Stimulated activated CD8-positive, alpha-beta memory T cell treated with anti-CD3 and anti-CD28 coated beads, Interleukin-15, amount 100 ng/mL, for 4 hours (primary cell): ENCODE results near the gene DNAI1.
A peak's percentile ranks its signal among the peaks of the same experiment; 100 is the strongest.
"Not testable (repeated sequence)": the region's sequence is repeated elsewhere in the genome, so short reads cannot be mapped to it uniquely, and the experiment has no call there.

Experiments
- DNase-seq, 2 donors: peaks; one replicate each; pipeline ENCODE4 v3.0.0-alpha.2; 2020; ENCODE audit warnings: low read depth in 2 of 2

Gene DNAI1

GRCh38 chr9:34458013-34458958 lies at the start of gene DNAI1, which contains the start of gene FAM219A:
Gene DNAI1, plus strand, starts transcription at chr9:34458805. Its CDS starts 201 bp downstream, at chr9:34459006.
Gene FAM219A, minus strand, starts transcription at chr9:34458570. Its CDS starts 307 bp downstream, at chr9:34458263.
- peak; percentile 97 for DNase-seq

- DNase-seq, result no peak
Measured at GRCh38 chr9:34409154-34409553, 49.5 kb upstream of the DNAI1 start.

DNA sequence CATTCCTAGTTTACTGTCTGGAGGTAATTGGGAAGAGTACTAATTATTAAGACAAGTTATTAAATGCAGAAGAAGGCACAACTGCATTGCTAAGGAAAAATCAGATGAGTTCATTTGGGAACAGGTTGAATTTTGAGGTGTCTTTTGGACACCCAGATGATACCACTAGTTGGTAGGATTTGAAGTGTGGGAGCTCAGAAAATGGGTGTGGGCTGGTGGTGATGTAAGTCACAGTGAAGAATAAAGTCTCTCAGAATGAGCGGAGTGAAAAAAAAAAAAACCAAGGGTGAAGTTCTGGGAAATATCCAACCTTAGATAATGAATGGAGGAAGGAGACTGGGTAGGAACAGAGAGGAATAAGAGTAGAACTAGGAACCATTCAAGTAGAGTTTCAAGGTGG lies 46.3 kb upstream of the DNAI1 start:
- DNase-seq, result no peak

DNA sequence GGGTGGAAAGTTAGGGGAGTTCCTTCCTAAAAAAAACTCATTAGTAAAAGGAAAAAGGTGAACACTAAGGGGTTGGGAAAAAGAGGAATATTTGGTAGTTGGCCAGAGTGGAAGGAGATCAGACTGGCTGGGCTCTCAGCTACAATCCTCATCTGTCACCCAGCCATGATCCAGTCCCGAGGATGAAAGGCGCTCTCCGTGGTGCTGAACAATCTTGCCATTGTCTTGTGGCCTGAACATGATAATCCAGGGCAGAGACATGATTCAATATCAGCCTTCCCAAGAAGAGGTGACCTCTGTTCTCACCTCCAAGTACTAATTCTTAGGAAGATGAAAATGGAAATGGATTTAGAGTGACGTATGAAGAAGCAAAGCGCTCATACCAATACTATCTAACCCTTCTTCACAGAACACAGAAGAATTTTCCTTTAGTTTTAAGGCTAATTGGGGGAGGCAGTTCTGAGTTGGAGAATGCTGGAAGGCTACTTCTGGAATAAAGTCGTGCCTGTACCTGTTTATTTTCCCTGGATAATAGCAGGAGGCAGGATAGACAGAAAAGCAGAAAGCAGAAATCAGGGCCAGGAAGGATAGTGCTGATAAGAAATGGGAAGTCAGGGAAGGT lies 45.3 kb upstream of the DNAI1 start:
- DNase-seq, result no peak

DNA sequence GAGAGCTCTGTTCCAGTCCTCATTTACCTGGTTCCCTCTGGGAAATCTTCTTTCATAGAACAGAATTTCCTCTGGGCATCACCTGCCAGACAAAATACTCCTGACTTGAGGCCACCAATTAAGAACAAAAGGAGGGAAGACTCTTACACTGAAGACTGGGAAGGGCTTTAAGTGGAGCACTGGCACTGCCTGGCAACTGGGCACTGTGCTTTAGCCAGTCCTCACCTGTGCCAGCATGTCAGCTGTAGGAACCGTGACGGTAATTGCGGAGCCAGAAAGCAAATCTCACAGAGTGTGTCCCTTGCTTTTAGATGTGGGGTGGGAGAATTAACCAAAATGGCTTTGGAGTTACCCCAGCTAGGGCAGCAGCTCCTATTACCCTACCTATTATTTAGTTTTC lies 40.9 kb upstream of the DNAI1 start:
- DNase-seq, result no peak

DNA sequence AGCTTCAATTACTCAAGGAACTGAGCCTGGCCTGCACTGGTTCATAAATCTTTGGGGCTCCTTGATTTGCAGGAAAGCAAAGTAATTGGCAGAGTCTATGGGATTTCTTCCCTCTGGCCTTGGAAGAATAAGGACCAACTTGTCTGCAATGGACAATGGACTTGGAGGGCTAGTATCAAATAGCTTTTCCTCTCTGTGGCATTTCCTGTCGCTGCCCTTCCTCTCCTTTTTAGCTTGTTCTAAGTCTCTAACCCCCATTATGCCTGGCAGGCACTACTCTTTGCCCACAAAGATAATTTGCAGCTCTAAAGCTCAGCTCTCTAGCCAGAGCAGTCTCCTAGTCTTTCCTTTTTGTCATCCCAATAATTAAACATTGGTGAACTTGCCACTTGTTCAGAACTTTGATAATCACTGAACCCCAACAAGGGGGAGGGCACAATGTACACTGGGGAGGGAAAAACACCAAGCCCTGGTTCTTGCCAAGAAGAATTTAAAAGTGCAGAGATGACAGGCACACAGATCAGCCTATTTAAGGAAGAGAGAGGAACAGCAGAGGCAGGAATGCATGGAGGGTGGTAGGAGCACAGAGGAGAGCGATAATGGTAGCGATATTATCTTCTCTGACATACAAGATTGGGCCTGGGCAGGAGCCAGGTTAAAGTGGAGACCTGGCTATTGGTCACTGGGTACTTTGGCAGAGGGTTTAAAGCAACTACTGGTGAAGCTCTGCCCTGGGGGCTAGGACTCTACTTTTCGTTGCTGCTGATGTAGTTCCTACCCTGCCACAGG lies 38.7 kb upstream of the DNAI1 start:
- DNase-seq, result no peak

DNA sequence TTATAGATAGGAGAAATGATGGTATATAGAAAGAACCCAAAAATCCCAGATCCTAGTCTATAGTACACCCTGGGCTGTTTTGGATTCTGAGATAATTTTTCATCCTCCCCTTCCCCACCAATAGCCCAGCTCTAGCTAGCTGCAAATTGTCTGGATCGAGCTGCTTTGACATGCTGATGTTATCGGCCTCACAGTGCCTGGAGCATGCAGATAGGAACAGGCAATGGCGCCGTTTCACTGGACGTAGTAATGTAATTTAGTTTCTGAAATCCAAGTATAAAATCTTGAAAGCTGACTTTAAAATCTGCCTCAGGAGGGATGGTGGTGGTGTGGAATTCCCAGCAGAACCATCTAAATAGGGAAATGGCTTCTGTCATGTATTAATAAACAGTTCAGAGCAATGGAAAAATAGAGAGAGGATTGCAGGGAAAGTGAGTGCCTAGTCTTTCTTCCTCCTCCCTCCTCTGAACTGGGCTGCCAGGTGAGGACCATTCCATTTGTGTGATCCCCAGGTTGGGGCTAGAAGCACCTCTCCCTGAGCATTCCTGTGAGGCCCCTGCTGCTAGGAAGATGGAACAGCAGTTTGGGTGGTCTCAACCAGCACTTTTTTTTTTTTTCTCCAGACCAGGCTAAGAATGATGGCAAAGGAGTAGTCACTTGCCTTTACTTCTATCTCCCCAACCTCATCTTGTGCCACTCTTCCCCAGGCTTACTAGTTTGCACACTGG lies 32.1 kb upstream of the DNAI1 start:
- no peak for DNase-seq

DNA sequence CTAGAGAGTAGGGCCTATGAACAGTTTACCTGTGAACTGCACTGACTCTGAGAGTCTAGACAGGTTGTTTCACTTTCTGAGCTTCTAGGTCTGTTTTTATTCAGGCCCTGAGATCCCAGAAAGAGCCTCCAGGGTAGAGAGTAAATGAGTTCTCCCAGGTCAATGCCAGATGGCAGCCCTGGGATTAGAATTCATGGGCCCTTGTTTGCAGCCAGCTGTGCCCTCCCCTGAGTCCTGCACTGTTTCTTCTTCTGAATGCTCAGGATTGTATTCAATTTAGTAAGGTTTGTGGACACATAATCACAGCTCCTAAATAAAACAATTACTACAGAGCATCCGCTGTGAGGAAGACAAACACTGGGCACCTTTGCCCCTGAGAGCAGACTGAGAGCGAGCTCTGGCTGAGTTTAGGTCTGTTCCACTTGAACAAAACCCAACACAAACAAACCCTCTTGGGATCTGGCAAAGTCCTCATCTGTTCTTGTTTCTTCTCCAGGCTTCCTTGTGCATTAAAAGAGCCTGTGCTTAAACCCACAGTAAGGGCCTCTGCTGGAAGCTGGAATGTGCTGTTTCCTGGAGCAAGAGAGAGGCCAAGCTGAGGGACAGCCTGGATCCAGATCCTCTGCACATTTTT lies 30.2 kb upstream of the DNAI1 start:
- no peak for DNase-seq

- no peak for DNase-seq
Measured at GRCh38 chr9:34430843-34431437, 27.7 kb upstream of the DNAI1 start.

GRCh38 chr9:34431667-34432066 lies 26.9 kb upstream of the DNAI1 start:
- DNase-seq, result no peak

GRCh38 chr9:34437006-34437925 lies 21.3 kb upstream of the DNAI1 start:
- peak in 1 of 2 donors; percentile 46 for DNase-seq

DNA sequence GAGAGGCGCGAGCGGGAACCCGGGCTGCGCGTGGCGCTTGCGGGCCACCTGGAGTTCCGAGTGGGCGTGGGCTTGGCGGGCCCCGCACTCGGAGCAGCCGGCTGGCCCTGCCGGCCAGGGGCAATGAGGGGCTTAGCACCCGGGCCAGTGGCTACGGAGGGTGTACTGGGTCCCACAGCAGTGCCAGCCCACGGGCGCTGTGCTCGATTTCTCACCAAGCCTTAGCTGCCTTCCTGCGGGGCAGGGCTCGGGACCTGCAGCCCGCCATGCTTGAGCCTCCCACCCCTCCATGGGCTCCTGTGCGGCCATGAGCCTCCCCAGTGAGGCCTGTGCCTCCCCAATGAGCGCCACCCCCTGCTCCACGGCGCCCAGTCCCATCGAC lies 20.7 kb upstream of the DNAI1 start:
- DNase-seq, result not testable (repeated sequence)

DNA sequence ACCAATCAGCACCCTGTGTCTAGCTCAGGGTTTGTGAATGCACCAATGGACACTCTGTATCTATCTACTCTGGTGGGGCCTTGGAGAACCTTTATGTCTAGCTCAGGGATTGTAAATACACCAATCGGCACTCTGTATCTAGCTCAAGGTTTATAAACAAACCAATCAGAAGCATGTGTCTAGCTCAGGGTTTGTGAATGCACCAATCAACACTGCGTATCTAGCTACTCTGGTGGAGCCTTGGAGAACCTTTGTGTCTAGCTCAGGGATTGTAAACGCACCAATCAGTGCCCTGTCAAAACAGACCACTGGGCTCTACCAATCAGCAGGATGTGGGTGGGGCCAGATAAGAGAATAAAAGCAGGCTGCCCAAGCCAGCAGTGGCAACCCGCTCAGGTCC lies 20.1 kb upstream of the DNAI1 start:
- DNase-seq, result not testable (repeated sequence)

DNA sequence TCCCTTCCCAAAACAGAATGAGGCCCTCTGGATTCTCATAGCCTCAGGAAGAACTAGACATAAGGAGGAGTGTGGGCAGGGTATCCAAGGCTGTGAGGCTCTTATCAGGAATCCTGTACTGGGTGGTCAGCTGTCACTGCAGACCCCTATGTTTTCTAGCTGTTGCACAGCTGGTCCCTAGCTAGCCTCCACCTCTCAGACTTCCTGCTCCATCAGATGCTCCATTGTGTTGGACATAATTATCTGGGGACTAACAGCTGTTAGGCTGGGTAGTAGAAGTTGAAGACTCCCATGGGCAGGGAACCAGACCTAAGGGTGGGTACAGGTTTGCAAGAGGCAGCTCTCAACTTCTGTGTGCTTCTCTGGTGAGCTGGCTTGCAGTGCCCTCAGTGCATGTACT lies 18.6 kb upstream of the DNAI1 start:
- DNase-seq, result no peak

DNA sequence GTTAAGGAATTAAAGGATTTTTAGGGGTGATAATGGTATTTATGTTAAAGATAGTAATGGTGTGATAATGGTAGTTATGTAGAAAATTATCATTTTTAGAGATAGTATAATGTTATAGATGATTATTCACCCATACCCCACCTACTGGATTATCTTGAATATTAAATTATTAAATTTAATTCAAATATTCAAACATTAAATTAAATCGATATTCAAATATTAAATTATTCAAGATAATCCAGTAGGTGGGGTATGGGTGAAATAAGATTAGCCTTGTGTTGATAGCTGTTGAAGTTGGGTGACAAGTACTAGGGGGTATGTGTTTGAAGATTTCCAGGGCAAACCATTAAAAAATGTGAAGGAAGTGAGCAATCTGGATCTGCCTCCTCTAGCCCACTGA lies 15.8 kb upstream of the DNAI1 start:
- no peak for DNase-seq

DNA sequence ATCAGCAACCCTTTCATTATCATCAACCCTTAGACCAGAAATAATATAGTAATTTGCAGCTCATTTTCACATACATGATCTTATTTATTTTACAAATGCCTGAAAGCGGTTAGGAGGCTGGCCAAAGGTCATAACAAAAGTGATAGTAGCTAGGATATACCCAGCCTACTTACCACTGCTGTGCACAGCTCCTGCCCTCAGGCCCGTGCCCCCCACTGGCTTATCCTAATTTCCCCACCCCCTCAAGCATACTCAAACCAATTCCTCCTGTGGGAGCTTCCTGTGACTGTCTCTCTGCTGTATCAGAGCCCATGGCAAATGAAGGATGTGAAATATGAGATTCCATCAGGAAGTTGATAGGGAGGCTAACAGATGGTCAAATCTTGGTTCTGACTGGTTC lies 15.1 kb upstream of the DNAI1 start:
- DNase-seq, result no peak

GRCh38 chr9:34443976-34444375 lies 14.6 kb upstream of the DNAI1 start:
- no peak for DNase-seq

DNA sequence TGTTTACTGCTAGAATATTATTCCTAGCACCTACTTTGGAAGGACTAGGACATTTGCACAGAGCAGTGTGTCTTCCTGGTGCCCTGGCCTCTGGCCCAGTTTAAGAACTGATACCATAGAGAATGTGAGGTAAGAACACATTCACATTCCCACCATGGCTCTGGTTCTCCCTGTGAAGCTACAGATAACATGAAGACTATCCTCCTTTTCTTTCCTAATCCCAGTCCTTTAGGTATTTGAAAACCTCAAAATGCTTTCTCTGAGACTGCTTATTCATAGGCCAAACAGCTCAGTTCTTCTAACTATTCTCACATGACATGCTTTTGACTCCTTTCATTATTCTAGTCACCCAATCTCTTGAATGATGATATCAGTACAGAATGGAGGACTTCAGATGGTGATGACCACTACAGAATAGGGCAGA lies 12.1 kb upstream of the DNAI1 start:
- no peak for DNase-seq

DNA sequence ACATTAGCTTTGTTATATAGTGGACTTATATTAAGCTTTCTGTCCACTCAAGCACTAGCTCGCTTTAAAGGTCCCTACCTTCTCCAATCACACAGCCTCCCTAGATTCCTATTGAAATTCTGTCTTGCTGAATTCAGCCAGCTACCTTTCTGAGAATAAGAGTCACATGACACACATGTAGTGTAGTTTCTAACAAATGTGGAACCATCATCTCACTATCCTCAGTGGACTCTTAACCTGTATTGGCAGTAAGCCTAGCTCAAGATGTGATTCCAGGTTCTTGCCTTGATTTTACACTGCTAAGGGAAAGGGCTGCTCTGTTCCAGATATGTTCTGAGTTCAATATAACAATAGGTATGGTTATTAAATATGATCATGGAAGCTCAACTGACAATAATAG lies 11.7 kb upstream of the DNAI1 start:
- DNase-seq, result no peak

- DNase-seq, result no peak
Measured at GRCh38 chr9:34450644-34451043, 8.0 kb upstream of the DNAI1 start.
